Endodermal cell (in vitro differentiated cells): ENCODE measurements around the gene GPC3. TPM values are rescaled to one million over a fixed set of nuclear protein-coding genes. Genes with fewer than 3 reads are reported as not detected.

Experiments used
- DNase-seq: peaks from one replicate; pipeline ENCODE4 v3.0.0-alpha.2; 2017
- H3K27ac ChIP-seq: 2 replicates; pipeline ENCODE4 v1.5.1; 2013; ENCODE audit warnings: mild to moderate bottlenecking, low read depth, low read length, moderate library complexity
- H3K27me3 ChIP-seq: 2 replicates; pipeline ENCODE4 v1.6.1; 2013; ENCODE audit warnings: mild to moderate bottlenecking, low read length, moderate library complexity; ENCODE audit not compliant: insufficient read depth, control insufficient read depth, poor library complexity, severe bottlenecking
- H3K36me3 ChIP-seq: 2 replicates; pipeline ENCODE4 v1.7.0; 2013; ENCODE audit warnings: mild to moderate bottlenecking, low read length, moderate library complexity; ENCODE audit not compliant: control insufficient read depth, insufficient read depth
- H3K4me1 ChIP-seq: one replicate; pipeline ENCODE4 v1.7.0; 2013; ENCODE audit warnings: low read length; ENCODE audit not compliant: control insufficient read depth, insufficient read depth
- H3K4me3 ChIP-seq: 2 replicates; pipeline ENCODE4 v1.5.1; 2013; ENCODE audit warnings: mild to moderate bottlenecking, low read length, moderate library complexity
- H3K9ac ChIP-seq: 2 replicates; pipeline ENCODE4 v1.6.1; 2013; ENCODE audit warnings: mild to moderate bottlenecking, low read length, moderate library complexity; ENCODE audit not compliant: poor library complexity, severe bottlenecking; ENCODE audit errors: extremely low read depth
- H3K9me3 ChIP-seq: 2 replicates; pipeline ENCODE4 v1.6.1; 2013; ENCODE audit warnings: mild to moderate bottlenecking, low read length, moderate library complexity; ENCODE audit not compliant: control insufficient read depth
- H3K27ac Mint-ChIP-seq: 2 replicates; pipeline ENCODE4 v1.8.0; 2020; ENCODE audit warnings: mixed read lengths
- H3K27me3 Mint-ChIP-seq: 2 replicates; pipeline ENCODE4 v1.8.0; 2021; ENCODE audit warnings: mild to moderate bottlenecking, mixed read lengths; ENCODE audit not compliant: insufficient read depth
- H3K36me3 Mint-ChIP-seq: 2 replicates; pipeline ENCODE4 v1.8.0; 2020; ENCODE audit warnings: low read depth, mixed read lengths
- H3K4me1 Mint-ChIP-seq: 2 replicates; pipeline ENCODE4 v1.8.0; 2020; ENCODE audit warnings: mixed read lengths
- H3K4me3 Mint-ChIP-seq: 2 replicates; pipeline ENCODE4 v1.8.0; 2020; ENCODE audit warnings: mild to moderate bottlenecking, moderate library complexity, mixed read lengths
- H3K9me3 Mint-ChIP-seq: 2 replicates; pipeline ENCODE4 v1.8.0; 2020; ENCODE audit warnings: mild to moderate bottlenecking, mixed read lengths
- WGBS, 2 experiments: methylation state at CpG; one replicate each; pipeline versions ENCODE4 v1.1.5 to v1.1.7; 2013; ENCODE audit warnings: missing lambda C conversion rate in 2 of 2, mixed read lengths in 1 of 2; ENCODE audit not compliant: insufficient coverage in 1 of 2, insufficient read length in 1 of 2; 5-methylcytosine and 5-hydroxymethylcytosine counted together
- total RNA-seq, 2 donors: library from RNA; stranded (reverse); fragmentation: NEBNext Ultra II Directional in 1 of 2; extraction: Animal tissue kit (Norgen Biotek cat#: 25700) in 1 of 2; gene quantifications; 2 replicates in 1 of 2; 3 replicates in 1 of 2; pipeline ENCODE4 v1.2.1, GENCODE V29; 2021
- TF ChIP-seq, protein P1 (sequence below): fragments of 200-600 bp; sonication (generic); conservative IDR thresholded peaks from 2 replicates; pipeline ENCODE4 v1.5.0; 2021; ENCODE audit warnings: antibody characterized with exemption, mild to moderate bottlenecking

The GPC3 gene
- total RNA-seq, 2 donors from 2014 or later: 39.5 to 125 TPM

GRCh38 chrX:133587071-133587470 is 398.3 kb downstream of the GPC3 start:
- H3K27ac ChIP-seq: no peak overlapping the region
- Mint-ChIP-seq H3K27me3 (no peaks in the 10 kb centered on the region), H3K27ac (no peak overlapping the region), H3K4me1 (peaks cover 24% of the 10 kb centered on the region), H3K4me3 (no peak overlapping the region), H3K9me3 (no peaks in the 10 kb centered on the region), H3K36me3 (peaks cover 5% of the 10 kb centered on the region)
- H3K4me1 ChIP-seq: no peaks in the 10 kb centered on the region
- no peak for DNase-seq
- WGBS, 2 experiments: 88 to 100% methylated on average over 1 to 2 of the region's 4 CpGs
- no peak overlapping the region for H3K4me3 ChIP-seq
- H3K9ac ChIP-seq: no peak overlapping the region
- TF ChIP-seq, protein P1, sequence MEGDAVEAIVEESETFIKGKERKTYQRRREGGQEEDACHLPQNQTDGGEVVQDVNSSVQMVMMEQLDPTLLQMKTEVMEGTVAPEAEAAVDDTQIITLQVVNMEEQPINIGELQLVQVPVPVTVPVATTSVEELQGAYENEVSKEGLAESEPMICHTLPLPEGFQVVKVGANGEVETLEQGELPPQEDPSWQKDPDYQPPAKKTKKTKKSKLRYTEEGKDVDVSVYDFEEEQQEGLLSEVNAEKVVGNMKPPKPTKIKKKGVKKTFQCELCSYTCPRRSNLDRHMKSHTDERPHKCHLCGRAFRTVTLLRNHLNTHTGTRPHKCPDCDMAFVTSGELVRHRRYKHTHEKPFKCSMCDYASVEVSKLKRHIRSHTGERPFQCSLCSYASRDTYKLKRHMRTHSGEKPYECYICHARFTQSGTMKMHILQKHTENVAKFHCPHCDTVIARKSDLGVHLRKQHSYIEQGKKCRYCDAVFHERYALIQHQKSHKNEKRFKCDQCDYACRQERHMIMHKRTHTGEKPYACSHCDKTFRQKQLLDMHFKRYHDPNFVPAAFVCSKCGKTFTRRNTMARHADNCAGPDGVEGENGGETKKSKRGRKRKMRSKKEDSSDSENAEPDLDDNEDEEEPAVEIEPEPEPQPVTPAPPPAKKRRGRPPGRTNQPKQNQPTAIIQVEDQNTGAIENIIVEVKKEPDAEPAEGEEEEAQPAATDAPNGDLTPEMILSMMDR: no peak
- no peaks in the 10 kb centered on the region for H3K27me3 ChIP-seq
- no peaks in the 10 kb centered on the region for H3K9me3 ChIP-seq
- H3K36me3 ChIP-seq: no peaks in the 10 kb centered on the region

- H3K4me1 Mint-ChIP-seq: peaks cover 26% of the 10 kb centered on the region
- H3K4me3 Mint-ChIP-seq: no peak overlapping the region
- WGBS, 2 experiments: 84% methylated on average over 3 of the region's 4 CpGs; no CpG with 5 or more reads in 1 of the 2 experiments
- no peaks in the 10 kb centered on the region for H3K9me3 Mint-ChIP-seq
- Histone ChIP-seq H3K9ac (no peak overlapping the region), H3K27ac (no peak overlapping the region), H3K4me3 (no peak overlapping the region), H3K4me1 (no peaks in the 10 kb centered on the region), H3K9me3 (no peaks in the 10 kb centered on the region), H3K36me3 (no peaks in the 10 kb centered on the region), H3K27me3 (no peaks in the 10 kb centered on the region)
- H3K27ac Mint-ChIP-seq: no peak overlapping the region
- DNase-seq: no peak
- no peaks in the 10 kb centered on the region for H3K27me3 Mint-ChIP-seq
- peaks cover 5% of the 10 kb centered on the region for H3K36me3 Mint-ChIP-seq
- TF ChIP-seq, protein P1: no peak
These were observed 399.0 kb downstream of the GPC3 start for GRCh38 chrX:133586443-133586842.

DNA sequence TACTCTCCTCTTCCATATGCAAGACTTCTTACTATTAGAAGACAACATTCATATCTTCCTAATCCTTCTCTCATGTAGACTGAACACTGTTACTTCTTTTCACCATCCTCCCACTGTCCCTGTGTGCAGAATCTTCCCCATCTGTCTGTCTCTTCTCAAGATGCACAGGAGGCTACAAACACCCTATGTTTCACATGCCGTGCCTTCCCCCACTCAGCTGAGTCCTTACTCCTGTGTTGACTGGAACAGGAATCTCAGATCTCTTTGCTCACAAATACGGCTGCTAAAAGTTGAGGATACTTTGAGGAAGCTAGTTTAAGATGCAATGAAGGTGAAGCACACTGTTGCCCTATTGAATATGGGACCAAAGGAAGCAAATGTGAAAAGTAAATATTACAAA is 401.6 kb downstream of the GPC3 start:
- 95 to 100% methylated on average over 1 to 2 of the region's 2 CpGs for WGBS, 2 experiments
- H3K4me1 ChIP-seq: no peaks in the 10 kb centered on the region
- H3K4me3 Mint-ChIP-seq: no peak overlapping the region
- TF ChIP-seq, protein P1: no peak
- H3K9me3 ChIP-seq: no peaks in the 10 kb centered on the region
- H3K9me3 Mint-ChIP-seq: no peaks in the 10 kb centered on the region
- H3K27ac ChIP-seq: no peak overlapping the region
- no peaks in the 10 kb centered on the region for H3K36me3 ChIP-seq
- no peaks in the 10 kb centered on the region for H3K27me3 ChIP-seq
- peaks cover under 1% of the 10 kb centered on the region for H3K27me3 Mint-ChIP-seq
- DNase-seq: no peak
- no peak overlapping the region for H3K27ac Mint-ChIP-seq
- H3K4me3 ChIP-seq: no peak overlapping the region
- no peaks in the 10 kb centered on the region for H3K36me3 Mint-ChIP-seq
- peaks cover 33% of the 10 kb centered on the region for H3K4me1 Mint-ChIP-seq
- H3K9ac ChIP-seq: no peak overlapping the region
